MM.1S (cell line): ENCODE data around the gene WNT8A.

Experiments used
- EZH2 ChIP-seq: fragments of 300-600 bp; sonication (generic); optimal IDR thresholded peaks from 2 replicates; pipeline ENCODE3; 2017; ENCODE audit warnings: low read depth, mild to moderate bottlenecking, antibody characterized with exemption, low read length, mixed read lengths
- EZH2phosphoT487 ChIP-seq: fragments of 300-600 bp; sonication (generic); IDR thresholded peaks from 2 replicates; pipeline ENCODE4 v1.6.1; 2018; ENCODE audit warnings: antibody characterized with exemption, low read length
- TF ChIP-seq, protein P1 (sequence below): fragments of 300-600 bp; sonication (generic); IDR thresholded peaks from 2 replicates; pipeline ENCODE4 v1.5.1; 2016; ENCODE audit warnings: antibody characterized with exemption, low read length, mixed read lengths

DNA sequence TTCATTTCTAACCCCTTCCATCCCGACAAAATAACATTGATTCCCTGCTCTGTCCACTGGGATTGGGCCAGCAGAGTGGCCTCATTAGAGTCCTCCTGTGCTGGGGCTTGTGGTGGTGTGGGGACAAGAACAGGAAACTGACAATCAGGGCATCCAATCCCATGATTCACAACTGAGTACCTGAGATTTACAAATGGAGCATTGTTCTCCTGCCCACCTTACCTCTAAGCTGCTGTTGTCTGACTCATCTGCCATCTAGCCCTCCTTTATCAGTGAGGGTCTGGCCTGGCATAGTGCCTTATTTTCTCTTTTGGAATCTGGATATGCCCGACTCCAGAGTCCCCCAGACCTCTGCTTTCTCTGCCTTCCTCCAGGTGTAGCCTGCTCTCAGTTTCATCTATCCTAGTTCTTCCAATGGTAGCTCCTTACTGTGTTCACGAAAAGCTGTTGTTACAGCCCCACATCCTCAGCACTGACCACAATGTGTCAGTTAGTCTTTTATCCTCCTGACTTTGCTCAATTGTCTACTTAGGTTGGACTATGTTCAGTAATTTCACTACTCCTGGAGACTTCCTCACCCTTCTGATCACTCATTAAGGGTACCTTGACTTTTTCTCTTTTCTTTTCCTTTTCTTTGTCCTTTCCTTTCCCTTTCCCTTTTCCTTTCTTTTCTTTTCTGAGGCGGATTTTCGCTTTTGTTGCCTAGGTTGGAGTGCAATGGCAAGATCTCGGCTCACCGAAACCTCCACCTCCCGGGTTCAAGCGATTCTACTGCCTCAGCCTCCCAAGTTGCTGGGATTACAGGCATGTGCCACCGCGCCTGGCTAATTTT, 13.4 kb downstream of the WNT8A start:
- TF ChIP-seq EZH2 (no peak), EZH2phosphoT487 (no peak)
- TF ChIP-seq, protein P1, sequence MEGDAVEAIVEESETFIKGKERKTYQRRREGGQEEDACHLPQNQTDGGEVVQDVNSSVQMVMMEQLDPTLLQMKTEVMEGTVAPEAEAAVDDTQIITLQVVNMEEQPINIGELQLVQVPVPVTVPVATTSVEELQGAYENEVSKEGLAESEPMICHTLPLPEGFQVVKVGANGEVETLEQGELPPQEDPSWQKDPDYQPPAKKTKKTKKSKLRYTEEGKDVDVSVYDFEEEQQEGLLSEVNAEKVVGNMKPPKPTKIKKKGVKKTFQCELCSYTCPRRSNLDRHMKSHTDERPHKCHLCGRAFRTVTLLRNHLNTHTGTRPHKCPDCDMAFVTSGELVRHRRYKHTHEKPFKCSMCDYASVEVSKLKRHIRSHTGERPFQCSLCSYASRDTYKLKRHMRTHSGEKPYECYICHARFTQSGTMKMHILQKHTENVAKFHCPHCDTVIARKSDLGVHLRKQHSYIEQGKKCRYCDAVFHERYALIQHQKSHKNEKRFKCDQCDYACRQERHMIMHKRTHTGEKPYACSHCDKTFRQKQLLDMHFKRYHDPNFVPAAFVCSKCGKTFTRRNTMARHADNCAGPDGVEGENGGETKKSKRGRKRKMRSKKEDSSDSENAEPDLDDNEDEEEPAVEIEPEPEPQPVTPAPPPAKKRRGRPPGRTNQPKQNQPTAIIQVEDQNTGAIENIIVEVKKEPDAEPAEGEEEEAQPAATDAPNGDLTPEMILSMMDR = no peak
